Breast epithelium (tissue), 4 donors: ENCODE results near the gene ACOX3. TPM values are rescaled to one million over a fixed set of nuclear protein-coding genes. Genes with fewer than 3 reads are reported as not detected.

ENCODE experiments used
- DNase-seq, 2 donors: peaks; one replicate each; pipeline ENCODE4 v3.0.0-alpha.2; 2019; ENCODE audit warnings: low spot score in 2 of 2
- H3K27ac ChIP-seq, 2 donors: fragments of 200-600 bp; sonication (generic) in 1 of 2; one replicate each; pipeline ENCODE4 v1.5.1; 2016 to 2019; ENCODE audit warnings: mild to moderate bottlenecking in 1 of 2
- H3K27me3 ChIP-seq, 2 donors: fragments of 200-600 bp; sonication (generic) in 1 of 2; one replicate each; pipeline versions ENCODE4 v1.5.1 to v1.6.0; 2017 to 2019; ENCODE audit warnings: control low read depth in 1 of 2, mild to moderate bottlenecking in 1 of 2
- H3K36me3 ChIP-seq: fragments of 200-600 bp; one replicate; pipeline ENCODE4 v1.5.1; 2019
- H3K4me1 ChIP-seq, 2 donors: fragments of 200-600 bp; sonication (generic); one replicate each; pipeline ENCODE4 v1.5.1; 2016 to 2019; ENCODE audit warnings: control low read depth in 1 of 2
- H3K4me3 ChIP-seq, 3 donors: fragments of 200-600 bp; sonication (generic); 1 replicate in 2 of 3; 2 replicates in 1 of 3; pipeline ENCODE4 v1.5.1; 2016 to 2019; ENCODE audit warnings: mild to moderate bottlenecking in 3 of 3, moderate library complexity in 2 of 3
- H3K9me3 ChIP-seq, 2 donors: fragments of 200-600 bp; sonication (generic) in 1 of 2; one replicate each; pipeline ENCODE4 v1.5.1; 2016 to 2019; ENCODE audit warnings: control low read depth in 1 of 2
- CTCF ChIP-seq, 3 donors: fragments of 450-650 bp; IDR thresholded peaks; one replicate each; pipeline ENCODE4 v1.5.1; 2016 to 2017; ENCODE audit warnings: antibody characterized with exemption in 3 of 3, mild to moderate bottlenecking in 3 of 3, moderate library complexity in 3 of 3
- POLR2A ChIP-seq: fragments of 450-650 bp; IDR thresholded peaks from one replicate; pipeline ENCODE4 v1.6.1; 2016; ENCODE audit warnings: antibody characterized with exemption, mild to moderate bottlenecking, moderate library complexity
- POLR2AphosphoS5 ChIP-seq, 3 donors: sonication (generic); formaldehyde crosslinking; IDR thresholded peaks; one replicate each; pipeline ENCODE4 v1.6.1; 2017; ENCODE audit warnings: antibody characterized with exemption in 3 of 3
- intact Hi-C: fragments of 100-400 bp; cut with DNase I; formaldehyde crosslinking; loops from one replicate; pipeline ENCODE4 v1.15.1; 2023; ENCODE audit warnings: low total_unique reads
- total RNA-seq, 3 donors: library from RNA; depleted of rRNA; stranded (reverse); fragments of >200 nt; gene quantifications; one replicate each; pipeline ENCODE4 v1.1.0, GENCODE V29; 2016

The ACOX3 gene
- total RNA-seq, 3 donors from 2014 or later = 24.0 to 69.4 (median 47.9) TPM

DNA sequence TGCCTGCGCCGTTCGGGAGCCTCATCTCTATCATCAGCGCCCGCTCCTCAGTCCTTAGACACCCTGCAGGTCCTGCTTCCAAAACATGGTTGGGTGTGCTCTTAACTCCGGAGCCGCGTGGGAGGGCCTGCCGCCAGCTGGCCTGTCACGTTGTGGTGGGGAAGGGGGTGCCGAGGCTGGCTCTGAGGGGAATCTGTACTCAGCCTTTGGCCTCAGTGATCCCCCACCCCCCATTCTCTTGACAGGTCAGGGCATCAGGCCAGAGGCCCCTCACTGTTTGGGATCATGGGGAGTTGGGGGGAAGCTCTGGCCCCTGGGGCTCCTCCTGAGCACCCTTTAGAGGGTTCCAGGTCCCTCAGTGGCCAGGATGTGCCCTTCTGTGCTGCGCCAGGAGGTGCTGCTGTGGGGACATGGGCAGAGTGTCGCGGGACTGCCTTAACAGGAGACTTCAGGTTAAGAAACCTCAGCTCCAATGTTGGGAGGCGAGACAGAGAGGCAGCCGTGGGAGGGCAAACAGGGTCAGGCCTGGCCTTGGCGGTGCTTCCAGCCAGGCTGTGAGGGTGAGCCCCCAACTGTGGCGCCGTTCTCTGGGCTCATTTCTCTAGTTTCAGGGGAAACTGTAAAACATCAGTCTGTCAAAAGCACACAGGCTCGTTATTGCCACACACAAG is 33.5 kb upstream of the ACOX3 start:
- Histone ChIP-seq H3K27me3 (no peaks in the 10 kb centered on the region), H3K36me3 (no peaks in the 10 kb centered on the region), H3K9me3 (no peaks in the 10 kb centered on the region), H3K4me3 (peak overlapping the region in 1 of 3 donors; percentile 8), H3K27ac (peak overlapping the region; percentile 67 to 90), H3K4me1 (peaks cover 3 to 4% of the 10 kb centered on the region in 2 donors)
- TF ChIP-seq CTCF (IDR thresholded peaks at IDR 0.05) (no peak), POLR2AphosphoS5 (IDR thresholded peaks at IDR 0.05) (no peak), POLR2A (no peak)
- intact Hi-C loops = loop anchor here (5.0 kb wide), 1 partner anchor 113 kb away; no protein-coding TSS in a partner anchor
- DNase-seq = no peak

- Histone ChIP-seq H3K27me3 (no peaks in the 10 kb centered on the region), H3K36me3 (no peaks in the 10 kb centered on the region), H3K27ac (peak overlapping the region; percentile 67 to 90), H3K9me3 (no peaks in the 10 kb centered on the region), H3K4me1 (peaks cover 3 to 4% of the 10 kb centered on the region in 2 donors), H3K4me3 (peak overlapping the region in 1 of 3 donors; percentile 12)
- TF ChIP-seq POLR2A (no peak), POLR2AphosphoS5 (IDR thresholded peaks at IDR 0.05) (no peak), CTCF (IDR thresholded peaks at IDR 0.05) (no peak)
- intact Hi-C loops = loop anchor here (5.0 kb wide), 1 partner anchor 114 kb away; no protein-coding TSS in a partner anchor
- no peak for DNase-seq
Observed at GRCh38 chr4:8473198-8473919, 32.8 kb upstream of the ACOX3 start.

DNA sequence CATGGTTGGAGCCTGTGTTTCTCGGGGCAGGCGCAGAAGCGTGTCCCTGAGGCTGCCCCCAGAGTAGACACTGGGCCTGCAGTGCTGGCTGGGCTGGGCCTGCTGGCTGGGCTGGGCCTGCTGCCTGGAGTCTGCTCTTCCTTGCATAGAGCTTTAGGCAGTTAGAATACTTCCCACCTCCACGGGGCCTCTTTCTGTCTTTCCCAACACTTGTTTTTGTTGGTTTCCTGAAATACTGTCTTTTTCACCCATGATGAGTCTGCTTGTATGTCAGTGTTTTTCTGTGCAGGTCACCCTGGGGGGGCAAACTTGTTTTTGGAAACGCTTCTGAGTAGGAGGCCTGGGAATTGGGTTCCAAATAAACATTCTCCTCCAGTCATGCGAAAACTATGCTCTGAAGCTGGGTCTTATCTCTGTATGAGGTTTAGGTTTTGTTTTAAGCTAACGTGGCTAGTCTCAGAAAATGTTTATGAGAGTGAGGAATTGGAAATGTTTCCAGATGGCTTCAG is 32.2 kb upstream of the ACOX3 start:
- Histone ChIP-seq H3K36me3 (no peaks in the 10 kb centered on the region), H3K27ac (peak overlapping the region; percentile 67 to 90), H3K9me3 (no peaks in the 10 kb centered on the region), H3K4me3 (peak overlapping the region in 1 of 3 donors; percentile 12), H3K4me1 (peaks cover 3 to 4% of the 10 kb centered on the region in 2 donors), H3K27me3 (no peaks in the 10 kb centered on the region)
- TF ChIP-seq POLR2AphosphoS5 (IDR thresholded peaks at IDR 0.05) (no peak), CTCF (IDR thresholded peaks at IDR 0.05) (no peak), POLR2A (no peak)
- intact Hi-C loops = loop anchor here (5.0 kb wide), 1 partner anchor 115 kb away; no protein-coding TSS in a partner anchor
- no peak for DNase-seq

DNA sequence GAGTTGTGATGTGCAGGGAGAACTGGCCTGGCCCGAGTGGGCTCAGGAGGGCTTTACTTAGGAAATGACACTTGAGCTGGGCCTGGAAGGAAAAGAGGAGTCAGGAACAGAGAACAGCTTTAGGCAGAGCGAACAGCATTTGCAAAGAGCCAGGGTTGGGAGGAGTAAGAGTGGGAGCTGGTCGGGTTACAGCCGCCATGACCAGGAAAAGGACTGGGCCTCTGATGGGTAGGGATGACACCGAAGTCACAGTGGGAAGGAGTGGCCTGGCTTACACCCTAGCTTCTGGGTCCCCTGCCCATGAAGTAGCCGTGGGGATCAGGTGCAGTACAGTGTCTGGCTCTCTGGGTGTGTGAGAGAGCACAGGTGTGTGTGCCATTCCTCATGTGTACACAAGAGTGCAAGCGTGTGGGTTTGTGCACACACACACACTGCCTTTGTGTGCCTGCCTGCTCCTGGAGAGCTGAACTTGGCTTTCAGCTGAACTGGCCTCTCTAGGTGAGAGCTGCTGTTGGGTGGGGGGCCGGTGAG is 31.7 kb upstream of the ACOX3 start:
- Histone ChIP-seq H3K27me3 (no peaks in the 10 kb centered on the region), H3K27ac (peak overlapping the region; percentile 67 to 90), H3K9me3 (no peaks in the 10 kb centered on the region), H3K36me3 (no peaks in the 10 kb centered on the region), H3K4me1 (peaks cover 3 to 4% of the 10 kb centered on the region in 2 donors), H3K4me3 (no peak overlapping the region)
- TF ChIP-seq CTCF (IDR thresholded peaks at IDR 0.05) (no peak), POLR2A (no peak), POLR2AphosphoS5 (IDR thresholded peaks at IDR 0.05) (no peak)
- intact Hi-C loops = loop anchor here (5.0 kb wide), 1 partner anchor 115 kb away; no protein-coding TSS in a partner anchor
- no peak for DNase-seq
